HCT116 (cell line): ENCODE data around the gene CEMP1. TPM values are rescaled to one million over a fixed set of nuclear protein-coding genes. Genes with fewer than 3 reads are reported as not detected.

ENCODE experiments used
- ATAC-seq: fragments of 200-7000 bp; cut with Tn5 transposase; 2 replicates; pipeline ENCODE4 v1.9.1; 2020; ENCODE audit warnings: mild to moderate bottlenecking, moderate library complexity
- BruUV-seq: library from RNA; stranded (reverse); fragments of 400-500 nt; replicated peaks from 2 replicates; lab custom pipeline; 2021; lab: Mats Ljungman, UMichigan
- CTCF ChIA-PET: fragments of 300-600 bp; sonication (Branson Sonifier 250); formaldehyde crosslinking; loops from one replicate; lab custom pipeline; 2021; ENCODE audit warnings: antibody characterized with exemption; lab: Charles Lee
- POLR2A ChIA-PET: fragments of 300-600, 350-600 bp; sonication (Branson Sonifier 250); formaldehyde crosslinking; loops from one replicate; lab custom pipeline; 2021; ENCODE audit warnings: antibody characterized with exemption; lab: Charles Lee
- RAD21 ChIA-PET, 2 experiments: fragments of 300-600 bp; sonication (Branson Sonifier 250); formaldehyde crosslinking; loops; one replicate each; lab custom pipeline; 2023; ENCODE audit warnings: low total read pairs in 2 of 2; ENCODE audit not compliant: uncharacterized antibody in 2 of 2, unreplicated experiment in 2 of 2, low non-redundant PET in 1 of 2; lab: Charles Lee
- DNase-seq: peaks from one replicate; pipeline ENCODE4 v3.0.0-alpha.2; 2010; ENCODE audit warnings: low read depth, low spot score
- H2AFZ ChIP-seq: fragments of 200-600 bp; shearing (Covaris generic), sonication (generic); 2 replicates; pipeline ENCODE4 v1.6.1; 2017; ENCODE audit warnings: low read depth, mixed run types, mixed read lengths, antibody characterized with exemption, low read length; ENCODE audit not compliant: poor library complexity, severe bottlenecking
- H3K27ac ChIP-seq: 2 replicates; pipeline ENCODE4 v1.5.1; 2012; ENCODE audit warnings: low read depth, low read length
- H3K27me3 ChIP-seq: fragments of 200-600 bp; sonication (generic); 2 replicates; pipeline ENCODE4 v1.6.1; 2016; ENCODE audit warnings: mixed run types, low read length, mixed read lengths; ENCODE audit not compliant: insufficient read depth
- H3K36me3 ChIP-seq, 2 experiments: fragments of 200-500 bp in 1 of 2; fragments of 200-600 bp in 1 of 2; sonication (Bioruptor generic) in 1 of 2; sonication (generic) in 1 of 2; 2 replicates each; pipeline versions ENCODE4 v1.5.1 to v1.6.1; 2014 to 2016; ENCODE audit warnings: low read length in 2 of 2, inconsistent platforms in 1 of 2, mixed read lengths in 1 of 2, mixed run types in 1 of 2; ENCODE audit not compliant: insufficient read depth in 2 of 2, control insufficient read depth in 1 of 2
- H3K4me1 ChIP-seq, 2 experiments: fragments of 200-600 bp in 1 of 2; sonication (generic) in 1 of 2; 2 replicates each; pipeline versions ENCODE4 v1.5.1 to v1.6.1; 2012 to 2017; ENCODE audit warnings: low read length in 2 of 2, inconsistent platforms in 1 of 2, mild to moderate bottlenecking in 1 of 2, mixed read lengths in 1 of 2, mixed run types in 1 of 2, moderate library complexity in 1 of 2; ENCODE audit not compliant: insufficient read depth in 2 of 2, control insufficient read depth in 1 of 2
- H3K4me2 ChIP-seq: fragments of 200-600 bp; sonication (generic); 2 replicates; pipeline ENCODE4 v1.6.1; 2017; ENCODE audit warnings: mixed run types, low read length, mixed read lengths
- H3K4me3 ChIP-seq, 2 experiments: fragments of 200-600 bp in 1 of 2; sonication (generic) in 1 of 2; replicated peaks in 1 of 2; 2 replicates each; pipeline ENCODE4 v1.5.1; 2011 to 2016; ENCODE audit warnings: low read length in 2 of 2, control low read depth in 1 of 2, low read depth in 1 of 2, mild to moderate bottlenecking in 1 of 2, mixed read lengths in 1 of 2, mixed run types in 1 of 2
- H3K79me2 ChIP-seq: fragments of 200-600 bp; sonication (generic); 2 replicates; pipeline ENCODE4 v1.6.1; 2017; ENCODE audit warnings: mild to moderate bottlenecking, mixed run types, low read length, moderate library complexity, mixed read lengths; ENCODE audit not compliant: insufficient read depth
- H3K9ac ChIP-seq: fragments of 200-600 bp; sonication (generic); 2 replicates; pipeline ENCODE4 v1.6.1; 2016; ENCODE audit warnings: low read length, mixed read lengths
- H3K9me2 ChIP-seq: fragments of 200-600 bp; sonication (generic), shearing (Covaris generic); 2 replicates; pipeline ENCODE4 v1.6.1; 2017; ENCODE audit warnings: mixed run types, mild to moderate bottlenecking, moderate library complexity; ENCODE audit not compliant: insufficient read depth
- H3K9me3 ChIP-seq, 2 experiments: fragments of 200-500 bp in 1 of 2; fragments of 200-600 bp in 1 of 2; sonication (Bioruptor generic) in 1 of 2; sonication (generic) in 1 of 2; 2 replicates each; pipeline ENCODE4 v1.6.1; 2014 to 2017; ENCODE audit warnings: low read length in 2 of 2, mixed read lengths in 2 of 2, inconsistent platforms in 1 of 2, low read depth in 1 of 2, mild to moderate bottlenecking in 1 of 2, mixed run types in 1 of 2, moderate library complexity in 1 of 2; ENCODE audit not compliant: control insufficient read depth in 1 of 2, insufficient read depth in 1 of 2
- H4K20me1 ChIP-seq: fragments of 200-600 bp; sonication (generic), shearing (Covaris generic); 2 replicates; pipeline ENCODE4 v1.6.1; 2017; ENCODE audit warnings: mixed run types, mild to moderate bottlenecking, moderate library complexity; ENCODE audit not compliant: insufficient read depth
- ATF3 ChIP-seq: IDR thresholded peaks from 2 replicates; pipeline ENCODE4 v1.6.1; 2012
- CBX3 ChIP-seq: IDR thresholded peaks from 2 replicates; pipeline ENCODE4 v1.6.1; 2012; ENCODE audit warnings: low read depth
- CEBPB ChIP-seq: IDR thresholded peaks from 2 replicates; pipeline ENCODE4 v1.6.1; 2012; ENCODE audit warnings: low read depth
- CTCF ChIP-seq, 3 experiments: fragments of 200-600 bp in 1 of 3; sonication (generic) in 1 of 3; IDR thresholded peaks in 2 of 3; conservative IDR thresholded peaks in 1 of 3; 2 replicates each; pipeline ENCODE4 v1.5.1; 2012 to 2017; ENCODE audit warnings: low read depth in 2 of 3, low read length in 2 of 3, antibody characterized with exemption in 1 of 3, borderline replicate concordance in 1 of 3, control low read depth in 1 of 3, mild to moderate bottlenecking in 1 of 3, mixed read lengths in 1 of 3, mixed run types in 1 of 3, moderate library complexity in 1 of 3; ENCODE audit not compliant: insufficient read depth in 1 of 3
- EGR1 ChIP-seq: IDR thresholded peaks from 2 replicates; pipeline ENCODE4 v1.6.1; 2012; ENCODE audit warnings: low read depth
- ELF1 ChIP-seq: IDR thresholded peaks from 2 replicates; pipeline ENCODE4 v1.6.1; 2012; ENCODE audit warnings: low read depth, borderline replicate concordance
- EZH2phosphoT487 ChIP-seq: fragments of 200-600 bp; IDR thresholded peaks from 2 replicates; pipeline ENCODE4 v1.6.1; 2018; ENCODE audit warnings: antibody characterized with exemption, borderline replicate concordance
- FOSL1 ChIP-seq: IDR thresholded peaks from 2 replicates; pipeline ENCODE4 v1.6.1; 2012; ENCODE audit warnings: low read depth
- POLR2A ChIP-seq: IDR thresholded peaks from 2 replicates; pipeline ENCODE4 v1.7.0; 2011; ENCODE audit warnings: borderline replicate concordance; ENCODE audit not compliant: insufficient read depth, insufficient read length; ENCODE audit errors: extremely low read depth
- SIN3A ChIP-seq: IDR thresholded peaks from 2 replicates; pipeline ENCODE4 v1.6.1; 2012; ENCODE audit warnings: low read depth
- SP1 ChIP-seq: IDR thresholded peaks from 2 replicates; pipeline ENCODE4 v1.6.1; 2012; ENCODE audit warnings: low read depth
- SRF ChIP-seq: IDR thresholded peaks from 2 replicates; pipeline ENCODE4 v1.6.1; 2012; ENCODE audit warnings: low read depth
- TCF7L2 ChIP-seq: IDR thresholded peaks from 2 replicates; pipeline ENCODE4 v1.7.0; 2011; ENCODE audit warnings: borderline replicate concordance, inconsistent platforms; ENCODE audit not compliant: insufficient read depth, insufficient read length; ENCODE audit errors: extremely low read depth
- ZFX ChIP-seq: fragments of 450-650 bp; IDR thresholded peaks from 2 replicates; pipeline ENCODE4 v1.6.1; 2017
- ZNF274 ChIP-seq: fragments of 200-500 bp; sonication (Bioruptor generic); IDR thresholded peaks from 2 replicates; pipeline ENCODE4 v1.6.1; 2014; ENCODE audit warnings: mild to moderate bottlenecking, low read depth, low read length, inconsistent platforms
- intact Hi-C: fragments of 100-400 bp; cut with micrococcal nuclease; formaldehyde crosslinking; loops from 2 replicates; pipeline ENCODE4 v1.10.0; 2022
- total RNA-seq: library from RNA; stranded (reverse); gene quantifications from one replicate; pipeline ENCODE4 v1.2.1, GENCODE V29; 2021; ENCODE audit not compliant: unreplicated experiment

CEMP1 gene
- total RNA-seq, 1 experiment from 2014 or later: 0.32 TPM

GRCh38 chr16:2481676-2482075 is 49.5 kb downstream of the CEMP1 start:
- Histone ChIP-seq H3K4me1 (no peaks in the 10 kb centered on the region), H3K27ac (no peak overlapping the region), H2AFZ (no peak overlapping the region), H4K20me1 (no peaks in the 10 kb centered on the region), H3K4me2 (no peak overlapping the region), H3K27me3 (no peaks in the 10 kb centered on the region), H3K9me2 (no peaks in the 10 kb centered on the region), H3K36me3 (no peaks in the 10 kb centered on the region), H3K9me3 (no peaks in the 10 kb centered on the region), H3K9ac (no peak overlapping the region), H3K79me2 (peaks cover 30% of the 10 kb centered on the region; the same call in 1 of the 2 replicates), H3K4me3 (no peak overlapping the region)
- RAD21 ChIA-PET: no interaction called here
- ATAC-seq (no peak), DNase-seq (no peak)
- CTCF ChIA-PET: no interaction called here
- POLR2A ChIA-PET: no interaction called here
- BruUV-seq: no TSS peak
- intact Hi-C loops: no loop called here
- TF ChIP-seq ZFX (no peak), TCF7L2 (no peak), ELF1 (no peak), CEBPB (no peak), CTCF (IDR thresholded peaks at IDR 0.05 in 2 of 3, conservative IDR thresholded peaks at IDR 0.05 in 1 of 3; ENCODE audit: borderline replicate concordance in 1 of 3, insufficient read depth in 1 of 3, low read depth in 2 of 3, low read length in 2 of 3) (no peak), EGR1 (no peak), ZNF274 (no peak), SRF (no peak), POLR2A (no peak), CBX3 (no peak), FOSL1 (no peak), ATF3 (no peak), EZH2phosphoT487 (no peak), SP1 (no peak), SIN3A (no peak)
